ENCODE measurements around the gene SLC18A3.

SLC18A3 gene

GRCh38 chr10:49652421-49653272 is 42.5 kb downstream of the SLC18A3 start:
- no peak for DNase-seq

GRCh38 chr10:49653273-49653929 is 43.3 kb downstream of the SLC18A3 start:
- DNase-seq, result no peak

- no peak for DNase-seq
These were observed 44.1 kb downstream of the SLC18A3 start for GRCh38 chr10:49654036-49654693.

- DNase-seq, result no peak
These were observed 45.0 kb downstream of the SLC18A3 start for GRCh38 chr10:49655099-49655498.

- no peak for DNase-seq
These were observed 46.9 kb downstream of the SLC18A3 start for GRCh38 chr10:49656845-49657493.

GRCh38 chr10:49657606-49658005 is 47.5 kb downstream of the SLC18A3 start:
- DNase-seq, result no peak

- DNase-seq, result no peak
These were observed 51.2 kb downstream of the SLC18A3 start for GRCh38 chr10:49661140-49661856.
